ENCODE measurements around the gene SMCO1. TPM values are rescaled to one million over a fixed set of nuclear protein-coding genes. Genes with fewer than 3 reads are reported as not detected.
"Not testable (repeated sequence)": the region's sequence is repeated elsewhere in the genome, so short reads cannot be mapped to it uniquely, and the experiment has no call there.

Gene SMCO1
- polyA plus RNA-seq, 2 of the 4 experiments (the other 2 are of a cell fraction) = not detected

DNA sequence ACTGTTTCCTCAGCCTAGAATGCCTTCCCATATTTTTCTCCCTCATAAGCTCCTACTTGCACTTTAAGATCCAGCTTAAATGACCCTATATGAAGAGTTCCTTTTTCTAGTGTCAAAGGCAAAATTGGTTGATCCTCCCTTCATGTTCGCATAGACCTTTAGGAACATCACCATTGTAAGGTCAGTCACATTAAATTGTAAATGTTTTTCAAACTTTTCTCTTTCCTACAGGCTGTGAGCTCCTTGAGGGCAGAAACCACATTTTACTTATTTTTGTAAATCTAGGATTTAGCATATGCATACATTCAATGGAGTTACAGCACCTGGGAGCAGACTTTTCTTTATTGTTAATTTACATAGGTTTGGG is 813 bp downstream of the SMCO1 start (continued):
- TF ChIP-seq, protein P1, sequence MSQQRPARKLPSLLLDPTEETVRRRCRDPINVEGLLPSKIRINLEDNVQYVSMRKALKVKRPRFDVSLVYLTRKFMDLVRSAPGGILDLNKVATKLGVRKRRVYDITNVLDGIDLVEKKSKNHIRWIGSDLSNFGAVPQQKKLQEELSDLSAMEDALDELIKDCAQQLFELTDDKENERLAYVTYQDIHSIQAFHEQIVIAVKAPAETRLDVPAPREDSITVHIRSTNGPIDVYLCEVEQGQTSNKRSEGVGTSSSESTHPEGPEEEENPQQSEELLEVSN (IDR thresholded peaks at IDR 0.05; ENCODE audit: borderline replicate concordance, low read depth) = no peak
- TF ChIP-seq NFE2L2 (conservative IDR thresholded peaks at IDR 0.05; ENCODE audit: low read length) = no peak
- TF ChIP-seq EHMT2 (IDR thresholded peaks at IDR 0.05; ENCODE audit: low read depth) = no peak
- TF ChIP-seq RCOR1 (IDR thresholded peaks at IDR 0.05; ENCODE audit: low read depth, low read length) = no peak
- TF ChIP-seq KDM1A (IDR thresholded peaks at IDR 0.05; ENCODE audit: low read depth) = no peak
- TF ChIP-seq BHLHE40 (IDR thresholded peaks at IDR 0.05; ENCODE audit: low read depth, low read length) = no peak

DNA sequence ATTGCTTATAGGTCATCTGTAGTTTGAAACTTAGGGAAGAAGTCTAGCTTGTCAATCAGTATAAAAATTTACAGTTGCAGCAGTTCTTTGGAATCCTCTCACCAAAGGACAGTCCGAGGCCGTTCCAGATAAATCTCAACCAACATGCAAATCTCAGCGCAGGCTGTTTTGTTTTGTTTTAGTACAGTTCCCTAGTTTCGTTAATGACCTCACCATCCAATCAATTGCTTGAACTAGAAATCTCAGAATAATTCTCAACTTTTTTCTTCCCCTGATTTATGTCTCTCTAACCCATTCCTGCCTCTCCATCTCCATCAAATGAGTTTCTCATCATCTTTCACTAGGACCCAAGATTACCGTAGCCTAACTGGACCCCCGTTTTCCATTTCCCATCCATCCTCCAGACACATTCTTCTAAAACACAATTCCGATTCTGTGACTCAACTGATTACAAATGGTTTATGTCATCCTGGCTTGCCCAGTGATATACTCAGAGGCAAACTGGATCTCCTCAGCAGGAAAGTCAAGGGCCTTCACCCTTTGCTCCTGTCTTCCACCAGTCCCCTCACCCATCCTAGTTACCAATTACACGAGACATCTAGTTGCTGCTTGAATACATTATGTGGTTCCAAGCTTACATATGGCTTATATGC is 1.3 kb downstream of the SMCO1 start:
- H3K4me3 ChIP-seq = no peak overlapping the region
- no peak overlapping the region for H3K27ac ChIP-seq
- WGBS (ENCODE audit: missing lambda C conversion rate) = 63% methylated on average over 8 of the region's 8 CpGs
- ChIA-PET CTCF (interaction anchor here (1.3 kb wide), 1 partner anchor 260 kb away, joined by 3 read pairs; no protein-coding TSS in a partner anchor), POLR2A (no interaction called here)
- no peaks in the 10 kb centered on the region for H3K4me1 ChIP-seq
- peaks cover 10% of the 10 kb centered on the region; the same call in 2 of the 3 replicates for H3K9me3 ChIP-seq
- DNase-seq (ENCODE audit: low read depth in 1 of 2, low spot score in 1 of 2) = no peak
- ATAC-seq = no peak
- no peak for FAIRE-seq
- no peak overlapping the region for H3K4me2 ChIP-seq
- TF ChIP-seq TP53 (CRISPR knock-in tag; IDR thresholded peaks at IDR 0.05) (no peak), KDM5A (IDR thresholded peaks at IDR 0.05) (no peak), ESRRA (IDR thresholded peaks at IDR 0.05; ENCODE audit: borderline replicate concordance, low read length) (no peak), HOXB13 (CRISPR knock-in tag; IDR thresholded peaks at IDR 0.05; ENCODE audit: low read depth) (no peak), SREBF2 (IDR thresholded peaks at IDR 0.05) (no peak), EHF (CRISPR knock-in tag; IDR thresholded peaks at IDR 0.05) (no peak), CEBPB (IDR thresholded peaks at IDR 0.05) (no peak), MAFK (IDR thresholded peaks at IDR 0.05; ENCODE audit: partially characterized antibody) (no peak), NPAS2 (CRISPR knock-in tag; IDR thresholded peaks at IDR 0.05; ENCODE audit: borderline replicate concordance) (no peak)
- TF ChIP-seq, protein P1 (IDR thresholded peaks at IDR 0.05; ENCODE audit: borderline replicate concordance, low read depth) = no peak

DNA sequence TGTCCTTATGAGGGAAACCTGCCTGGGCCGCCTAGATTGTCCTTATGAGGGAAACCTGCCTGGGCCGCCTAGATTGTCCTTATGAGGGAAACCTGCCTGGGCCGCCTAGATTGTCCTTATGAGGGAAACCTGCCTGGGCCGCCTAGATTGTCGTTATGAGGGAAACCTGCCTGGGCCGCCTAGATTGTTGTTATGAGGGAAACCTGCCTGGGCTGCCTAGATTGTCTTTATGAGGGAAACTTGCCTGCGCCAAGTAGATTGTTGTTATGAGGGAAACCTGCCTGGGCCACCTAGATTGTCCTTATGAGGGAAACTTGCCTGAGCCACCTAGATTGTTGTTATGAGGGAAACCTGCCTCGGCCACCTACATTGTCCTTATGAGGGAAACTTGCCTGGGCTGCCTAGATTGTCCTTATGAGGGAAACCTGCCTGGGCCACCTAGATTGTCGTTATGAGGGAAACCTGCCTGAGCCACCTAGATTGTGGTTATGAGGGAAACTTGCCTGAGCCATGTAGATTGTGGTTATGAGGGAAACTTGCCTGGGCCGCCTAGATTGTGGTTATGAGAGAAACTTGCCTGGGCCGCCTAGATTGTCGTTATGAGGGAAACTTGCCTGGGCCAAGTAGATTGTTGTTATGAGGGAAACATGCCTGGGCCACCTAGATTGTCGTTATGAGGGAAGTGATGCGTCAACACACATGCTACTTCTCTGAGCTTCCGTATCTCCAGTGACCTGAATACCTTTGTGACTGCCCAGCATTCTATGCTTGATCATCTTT is 3.3 kb downstream of the SMCO1 start:
- H3K4me1 ChIP-seq; DNase-seq (ENCODE audit: low read depth in 1 of 2, low spot score in 1 of 2); FAIRE-seq; H3K4me3 ChIP-seq; ATAC-seq; H3K4me2 ChIP-seq; H3K9me3 ChIP-seq; H3K27ac ChIP-seq: not testable (repeated sequence)
- CTCF ChIA-PET = interaction anchor here (0.6 kb wide), 1 partner anchor 240 kb away, joined by 3 read pairs; no protein-coding TSS in a partner anchor
- 88% methylated on average over 13 of the region's 15 CpGs for WGBS (ENCODE audit: missing lambda C conversion rate)
- POLR2A ChIA-PET = interaction anchor here (1.2 kb wide), 1 partner anchor 8 kb away, joined by 3 read pairs; the partner anchor contains the start of gene RNF168

DNA sequence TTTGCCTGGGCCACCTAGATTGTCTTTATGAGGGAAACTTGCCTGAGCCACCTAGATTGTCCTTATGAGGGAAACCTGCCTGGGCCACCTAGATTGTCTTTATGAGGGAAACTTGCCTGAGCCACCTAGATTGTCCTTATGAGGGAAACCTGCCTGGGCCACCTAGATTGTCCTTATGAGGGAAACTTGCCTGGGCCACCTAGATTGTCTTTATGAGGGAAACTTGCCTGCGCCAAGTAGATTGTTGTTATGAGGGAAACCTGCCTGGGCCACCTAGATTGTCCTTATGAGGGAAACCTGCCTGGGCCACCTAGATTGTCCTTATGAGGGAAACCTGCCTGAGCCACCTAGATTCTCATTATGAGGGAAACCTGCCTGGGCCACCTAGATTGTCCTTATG is 4.0 kb downstream of the SMCO1 start:
- WGBS (ENCODE audit: missing lambda C conversion rate) = 100% methylated on average over 1 of the region's 1 CpG
- CTCF ChIA-PET, POLR2A ChIA-PET: not testable (repeated sequence)

DNA sequence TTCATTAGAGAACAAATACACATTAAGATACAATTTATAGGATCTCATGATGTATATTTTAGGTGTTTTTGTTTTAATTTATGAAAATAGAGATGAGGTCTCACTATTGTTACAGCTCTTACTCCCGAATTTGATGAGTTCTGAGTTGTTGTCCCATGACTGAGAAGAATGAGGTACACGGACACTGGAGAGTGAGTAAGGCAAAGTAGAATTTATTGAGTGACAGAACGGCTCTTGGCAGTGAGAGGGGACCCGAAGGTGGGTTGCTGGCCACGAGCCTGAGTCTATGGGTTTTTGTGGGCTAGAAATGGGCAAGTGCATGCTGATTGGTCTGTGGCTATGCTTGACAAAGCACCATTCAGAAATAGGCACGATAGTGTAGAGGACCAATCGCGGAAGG is 8.5 kb downstream of the SMCO1 start:
- Histone ChIP-seq H3K4me3 (no peak overlapping the region), H3K4me2 (no peak overlapping the region), H3K27ac (no peak overlapping the region), H3K4me1 (peaks cover 4% of the 10 kb centered on the region; the same call in 1 of the 3 replicates), H3K9me3 (0 out of 3 replicates have a peak, but pooled peaks cover 2% of the 10 kb centered on the region)
- WGBS (ENCODE audit: missing lambda C conversion rate) = 60% methylated on average over 8 of the region's 8 CpGs
- CTCF ChIA-PET = interaction anchor here (1.2 to 1.4 kb wide), 3 partner anchors 15 to 255 kb away, joined by 3 to 4 read pairs (median 3); no protein-coding TSS in a partner anchor
- DNase-seq (ENCODE audit: low read depth in 1 of 2, low spot score in 1 of 2) (no peak), FAIRE-seq (no peak), ATAC-seq (no peak)
- TF ChIP-seq TP53 (CRISPR knock-in tag; IDR thresholded peaks at IDR 0.05) = no peak
- no peak for TF ChIP-seq CEBPB (IDR thresholded peaks at IDR 0.05)
- POLR2A ChIA-PET = no interaction called here

More for the DNA sequence above, 4.0 kb downstream of the SMCO1 start:
- H3K9me3 ChIP-seq; H3K27ac ChIP-seq; ATAC-seq; DNase-seq (ENCODE audit: low read depth in 1 of 2, low spot score in 1 of 2); FAIRE-seq; H3K4me3 ChIP-seq; H3K4me1 ChIP-seq; H3K4me2 ChIP-seq: not testable (repeated sequence)
